Heart left ventricle (tissue), 16 donors: ENCODE results near the gene ZNF366. TPM values are rescaled to one million over a fixed set of nuclear protein-coding genes. Genes with fewer than 3 reads are reported as not detected.

Experiments used
- ATAC-seq, 4 donors: fragments of 200-7000 bp; cut with Tn5 transposase; one replicate each; pipeline ENCODE4 v1.9.1; 2020 to 2022; ENCODE audit warnings: moderate library complexity in 4 of 4, mild to moderate bottlenecking in 3 of 4, moderate number of reproducible peaks in 1 of 4
- DNase-seq, 5 donors: peaks; one replicate each; pipeline ENCODE4 v3.0.0-alpha.2; 2020
- H3K27ac ChIP-seq, 12 donors: fragments of 200-600 bp; sonication (generic) in 4 of 12; one replicate each; pipeline versions ENCODE4 v1.5.0 to v1.8.0; 2016 to 2022; ENCODE audit warnings: mild to moderate bottlenecking in 2 of 12
- H3K27me3 ChIP-seq, 9 donors: fragments of 200-600 bp; sonication (generic) in 2 of 9; one replicate each; pipeline versions ENCODE4 v1.5.1 to v1.8.0; 2016 to 2022; ENCODE audit warnings: mild to moderate bottlenecking in 3 of 9
- H3K36me3 ChIP-seq, 9 donors: fragments of 200-600 bp; sonication (generic) in 2 of 9; one replicate each; pipeline versions ENCODE4 v1.5.0 to v1.8.0; 2018 to 2022; ENCODE audit warnings: mild to moderate bottlenecking in 2 of 9
- H3K4me1 ChIP-seq, 12 donors: fragments of 200-600 bp; sonication (generic) in 4 of 12; one replicate each; pipeline versions ENCODE4 v1.5.0 to v1.8.0; 2016 to 2022; ENCODE audit warnings: mild to moderate bottlenecking in 3 of 12
- H3K4me3 ChIP-seq, 12 donors: fragments of 200-600 bp; sonication (generic) in 4 of 12; one replicate each; pipeline versions ENCODE4 v1.5.0 to v1.8.0; 2017 to 2022; ENCODE audit warnings: mild to moderate bottlenecking in 9 of 12, moderate library complexity in 4 of 12
- H3K9me3 ChIP-seq, 12 donors: fragments of 200-600 bp; sonication (generic) in 4 of 12; one replicate each; pipeline versions ENCODE4 v1.5.0 to v1.8.0; 2016 to 2022; ENCODE audit warnings: mild to moderate bottlenecking in 1 of 12
- CTCF ChIP-seq, 12 donors: fragments of 200-600 bp; sonication (generic) in 4 of 12; IDR thresholded peaks; one replicate each; pipeline versions ENCODE4 v1.5.0 to v1.8.0; 2018 to 2022; ENCODE audit warnings: antibody characterized with exemption in 12 of 12, mild to moderate bottlenecking in 5 of 12
- POLR2A ChIP-seq, 2 donors: fragments of 450-650 bp; IDR thresholded peaks; one replicate each; pipeline ENCODE4 v1.6.1; 2017; ENCODE audit warnings: antibody characterized with exemption in 2 of 2, mild to moderate bottlenecking in 2 of 2, moderate library complexity in 2 of 2
- WGBS, 4 donors: extraction: QIAGEN DNeasy Blood & Tissue Kit in 2 of 4; methylation state at CpG; one replicate each; pipeline versions ENCODE4 v1.1.5 to v1.1.7; 2013 to 2018; 5-methylcytosine and 5-hydroxymethylcytosine counted together
- intact Hi-C, 10 donors: fragments of 100-400 bp; cut with DNase I; formaldehyde crosslinking; loops; one replicate each; pipeline versions ENCODE4 v1.11.1 to v1.14.2; 2022
- polyA plus RNA-seq, 2 donors: library from polyadenylated mRNA; stranded (reverse); fragments of 200-250 nt; gene quantifications; one replicate each; pipeline ENCODE4 v1.2.3, GENCODE V29; 2013
- total RNA-seq, 9 donors: library from RNA; depleted of rRNA in 2 of 9; stranded (reverse); fragments of >200 nt in 2 of 9; fragmentation: NEBNext Ultra II Directional in 3 of 9; extraction: Animal tissue kit (Norgen Biotek cat#: 25700) in 3 of 9; gene quantifications; one replicate each; pipeline versions ENCODE4 v1.1.0 to v1.2.4, GENCODE V29; 2016 to 2023
- donor health status: ischemic (EF 13 %, LVEDD 7.1; RV severe dilation, severe dysfunction).
- donor health status: healthy with polysubstance abuse.
- donor health status: DM: no; HTN: yes; CAD: no.
- donor health status: DM: no; HTN: no; CAD: no.
- donor health status: ischemic (EF 25% LVEDD 6.9; RV normal size, moderate dysfunction).
- donor health status: ischemic (EF 25% LVEDD 5.7; RV mildly dilated, moderate dysfunction).
- donor health status: healthy.
- donor health status: DM: yes; HTN: yes; CAD: no.
- donor health status: ischemic (EF 35%, LVEDD 5.7; RV mildly dilated, moderate dysfunction).
- donor health status: nonischemic (EF 11% LVEDD 7.7; RV severe dilation, severe dysfunction).
- donor health status: DM: yes; HTN: yes; CAD: no.
- donor health status: PGD.
- donor health status: ischemic (EF 29% LVEDD 5.4; RV normal size, mild dysfunction).
- donor health status: nonischemic (EF 23%, LVEDD 6.1; RV moderate dilation, normal function).

ZNF366 gene
- total and polyA plus RNA-seq, 11 donors = 2.1 to 18.5 (median 5.5) TPM

- intact Hi-C loops = no loop called here
- DNase-seq = no peak
- no peak for ATAC-seq
- H3K36me3 ChIP-seq = no peaks in the 10 kb centered on the region
- TF ChIP-seq CTCF (IDR thresholded peaks at IDR 0.05) (no peak), POLR2A (IDR thresholded peaks at IDR 0.05) (no peak)
- no peak overlapping the region for H3K4me3 ChIP-seq
- H3K9me3 ChIP-seq = no peaks in the 10 kb centered on the region
- H3K4me1 ChIP-seq = peaks cover 0 to 48% (median 9%) of the 10 kb centered on the region in 12 donors
- peak overlapping the region in 4 of 12 donors; percentile 3 to 83 (median 52) for H3K27ac ChIP-seq
- WGBS, 4 donors = 70 to 77% (median 73%) methylated on average over 2 of the region's 2 CpGs
- H3K27me3 ChIP-seq = no peaks in the 10 kb centered on the region
Observed at GRCh38 chr5:72498284-72498683, 8.9 kb downstream of the ZNF366 start.

- no peak for TF ChIP-seq CTCF (IDR thresholded peaks at IDR 0.05)
- no peak for TF ChIP-seq POLR2A (IDR thresholded peaks at IDR 0.05)
- ATAC-seq (no peak), DNase-seq (no peak)
- H3K4me3 ChIP-seq = no peak overlapping the region
- H3K27ac ChIP-seq = no peak overlapping the region
- peaks cover 0 to 3% (median 0%) of the 10 kb centered on the region in 9 donors for H3K36me3 ChIP-seq
- H3K27me3 ChIP-seq = no peaks in the 10 kb centered on the region
- H3K4me1 ChIP-seq = peaks cover 0 to 47% (median 9%) of the 10 kb centered on the region in 12 donors
- no peaks in the 10 kb centered on the region for H3K9me3 ChIP-seq
- intact Hi-C loops = no loop called here
- 76 to 95% (median 93%) methylated on average over 3 of the region's 3 CpGs for WGBS, 4 donors
Observed at GRCh38 chr5:72497823-72498222, 9.4 kb downstream of the ZNF366 start.

- WGBS, 4 donors = 79 to 85% (median 82%) methylated on average over 6 of the region's 6 CpGs
- ATAC-seq = no peak
- H3K4me3 ChIP-seq = no peak overlapping the region
- TF ChIP-seq CTCF (IDR thresholded peaks at IDR 0.05) = no peak
- TF ChIP-seq POLR2A (IDR thresholded peaks at IDR 0.05) = no peak
- no peak for DNase-seq
- no peak overlapping the region for H3K27ac ChIP-seq
- peaks cover 0 to 27% (median 5%) of the 10 kb centered on the region in 12 donors for H3K4me1 ChIP-seq
- no peaks in the 10 kb centered on the region for H3K27me3 ChIP-seq
- no peaks in the 10 kb centered on the region for H3K9me3 ChIP-seq
- peaks cover 0 to 19% (median 0%) of the 10 kb centered on the region in 9 donors for H3K36me3 ChIP-seq
- intact Hi-C loops = no loop called here
Observed at GRCh38 chr5:72495410-72495809, 11.8 kb downstream of the ZNF366 start.

- Histone ChIP-seq H3K27ac (no peak overlapping the region), H3K4me1 (peaks cover 0 to 21% (median 1%) of the 10 kb centered on the region in 12 donors), H3K27me3 (no peaks in the 10 kb centered on the region), H3K36me3 (peaks cover 0 to 23% (median 0%) of the 10 kb centered on the region in 9 donors), H3K4me3 (no peak overlapping the region), H3K9me3 (no peaks in the 10 kb centered on the region)
- intact Hi-C loops = no loop called here
- ATAC-seq (no peak), DNase-seq (no peak)
- 71 to 78% (median 74%) methylated on average over 5 of the region's 5 CpGs for WGBS, 4 donors
- no peak for TF ChIP-seq POLR2A (IDR thresholded peaks at IDR 0.05)
- no peak for TF ChIP-seq CTCF (IDR thresholded peaks at IDR 0.05)
Observed at GRCh38 chr5:72494623-72495124, 12.5 kb downstream of the ZNF366 start.
